HG02623 (cell line): ENCODE measurements around the gene CLCN7.

ENCODE experiments used
- ATAC-seq: cut with Tn5 transposase; IDR thresholded peaks from one replicate; pipeline ENCODE4 v1.9.1; 2021; ENCODE audit warnings: moderate library complexity; ENCODE audit not compliant: unreplicated experiment

CLCN7 gene

GRCh38 chr16:1464894-1465566 lies 9.8 kb downstream of the CLCN7 start:
- no peak for ATAC-seq

DNA sequence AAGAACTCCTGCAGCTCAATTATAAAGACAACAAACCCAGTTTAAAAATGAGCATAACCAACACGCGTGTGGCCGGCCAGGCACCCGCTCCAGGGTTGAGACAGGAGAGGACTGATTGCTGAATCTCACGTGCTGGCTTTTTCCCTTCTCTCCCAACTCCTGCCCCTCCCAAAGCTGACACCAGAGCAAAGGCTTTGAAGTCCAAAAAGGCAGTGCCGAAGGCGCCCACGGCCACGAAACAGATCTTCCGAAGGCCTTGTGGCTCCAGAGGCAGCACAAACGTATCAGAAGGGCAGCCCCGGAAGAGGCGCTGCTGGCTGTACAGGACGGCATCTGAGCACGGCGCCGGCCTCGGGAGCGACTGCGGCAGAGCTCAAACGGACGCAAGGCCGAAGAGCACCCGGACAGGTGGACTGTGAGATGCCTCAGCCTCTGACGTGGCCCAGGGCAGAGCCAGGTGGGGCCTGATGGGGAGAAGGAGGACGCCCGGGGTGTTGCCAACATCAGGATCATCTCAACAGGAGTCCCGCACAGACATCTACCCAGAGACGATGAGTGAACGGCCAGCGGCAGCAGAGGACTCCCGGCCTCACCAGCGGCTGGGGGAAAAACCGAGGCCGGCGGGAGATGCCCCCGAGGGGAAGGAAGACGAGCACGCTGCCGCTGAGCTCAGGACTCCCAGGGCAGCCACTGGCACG lies 10.5 kb downstream of the CLCN7 start:
- no peak for ATAC-seq

- ATAC-seq: no peak
These were observed 13.7 kb downstream of the CLCN7 start for GRCh38 chr16:1461146-1461545.

GRCh38 chr16:1460602-1461138 lies 14.2 kb downstream of the CLCN7 start:
- no peak for ATAC-seq

GRCh38 chr16:1459967-1460366 lies 14.9 kb downstream of the CLCN7 start:
- ATAC-seq: no peak

DNA sequence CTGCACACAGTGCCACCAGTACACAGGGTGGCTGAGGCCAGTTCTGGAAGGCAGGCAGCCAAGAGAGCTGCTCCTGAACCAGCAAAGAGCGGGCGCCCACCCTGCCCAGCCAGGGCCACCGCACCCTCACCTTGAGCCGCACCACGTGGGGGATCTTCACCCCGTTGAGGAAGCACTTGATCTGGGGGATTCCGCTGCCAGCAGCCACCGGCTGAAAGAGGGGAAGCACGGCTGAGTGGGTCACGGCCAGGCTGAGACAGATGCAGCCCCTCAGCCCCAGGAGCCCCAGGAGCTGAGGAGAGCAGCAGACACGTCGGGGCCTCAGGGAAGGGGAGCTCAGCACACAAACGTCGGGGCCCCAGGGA lies 15.9 kb downstream of the CLCN7 start:
- ATAC-seq: no peak

DNA sequence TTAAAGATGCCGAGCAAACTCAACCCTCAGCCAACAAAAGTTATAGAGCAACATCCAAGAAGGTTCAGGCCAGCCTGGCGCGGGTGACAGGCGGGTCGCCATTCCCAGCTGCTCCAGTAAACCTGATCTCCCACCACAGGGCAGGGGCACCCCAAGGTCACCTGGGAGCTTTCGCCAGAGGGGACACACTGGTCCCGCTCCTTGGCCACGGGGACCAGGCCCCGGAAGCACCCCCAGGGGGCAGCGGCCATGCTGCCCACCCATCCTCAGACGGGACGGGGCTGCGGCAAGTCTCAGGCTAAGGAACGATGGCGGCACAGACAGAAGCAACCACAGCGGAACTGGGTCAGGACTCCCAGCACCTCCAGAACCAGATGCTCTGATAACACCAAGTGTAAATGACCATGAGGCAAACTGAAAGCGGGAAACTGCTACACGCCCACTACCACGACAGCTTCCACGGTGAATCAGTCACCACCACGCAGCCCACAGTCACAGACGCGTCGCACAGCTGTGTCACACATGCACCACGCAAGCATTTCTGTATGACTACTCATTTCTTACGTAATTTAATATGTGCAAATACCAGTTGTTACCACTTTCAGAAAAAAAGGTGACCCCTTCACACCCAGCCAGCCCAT lies 16.4 kb downstream of the CLCN7 start:
- ATAC-seq: no peak

- ATAC-seq: no peak
These were observed 17.2 kb downstream of the CLCN7 start for GRCh38 chr16:1457489-1458245.

- no peak for ATAC-seq
These were observed 17.9 kb downstream of the CLCN7 start for GRCh38 chr16:1456951-1457350.

- ATAC-seq: no peak
These were observed 19.3 kb downstream of the CLCN7 start for GRCh38 chr16:1455190-1456171.

DNA sequence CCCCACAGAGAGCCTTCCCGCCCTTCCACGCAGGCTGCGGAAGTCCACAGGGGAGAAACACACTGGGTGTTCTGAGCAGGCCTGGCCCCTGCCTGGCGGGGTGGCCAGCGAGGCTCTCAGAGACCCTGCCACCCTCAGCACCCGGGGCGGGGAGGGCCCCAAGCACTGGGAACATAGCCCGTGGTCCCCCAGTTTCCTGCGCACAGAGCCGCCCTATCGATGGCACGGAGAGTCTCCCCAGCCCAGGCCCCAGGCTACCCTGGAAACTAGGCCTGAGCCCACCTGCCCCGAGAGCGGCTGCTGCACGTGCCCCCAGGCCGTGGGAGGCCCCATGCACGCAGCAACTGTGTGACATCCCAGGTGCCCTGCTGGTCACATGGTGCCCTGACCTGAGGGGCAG lies 20.3 kb downstream of the CLCN7 start:
- no peak for ATAC-seq

GRCh38 chr16:1453316-1453715 lies 21.5 kb downstream of the CLCN7 start:
- no peak for ATAC-seq

- ATAC-seq: no peak
These were observed 22.3 kb downstream of the CLCN7 start for GRCh38 chr16:1452530-1452929.

GRCh38 chr16:1451702-1452392 lies 23.0 kb downstream of the CLCN7 start:
- ATAC-seq: no peak

- no peak for ATAC-seq
These were observed 24.0 kb downstream of the CLCN7 start for GRCh38 chr16:1450841-1451240.

DNA sequence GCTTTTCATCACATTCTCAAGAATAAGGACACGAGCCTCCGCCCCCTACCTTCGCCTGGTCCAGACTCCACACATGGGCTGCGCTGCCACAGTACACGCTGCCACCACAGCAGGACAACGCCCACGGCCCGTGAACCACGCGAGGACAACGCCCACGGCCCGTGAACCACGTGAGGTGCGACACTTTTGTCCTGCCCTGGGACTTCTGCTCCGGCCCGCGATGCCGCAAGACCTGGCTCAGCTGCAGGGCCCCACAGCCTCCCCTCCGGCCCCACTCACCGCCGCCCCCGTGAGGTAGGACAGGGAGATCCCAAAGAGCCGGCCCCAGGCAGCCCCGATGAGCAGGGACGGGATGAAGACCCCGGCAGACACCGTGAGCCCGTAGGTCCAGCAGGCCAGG lies 24.6 kb downstream of the CLCN7 start:
- no peak for ATAC-seq

GRCh38 chr16:1449201-1449788 lies 25.5 kb downstream of the CLCN7 start:
- no peak for ATAC-seq

DNA sequence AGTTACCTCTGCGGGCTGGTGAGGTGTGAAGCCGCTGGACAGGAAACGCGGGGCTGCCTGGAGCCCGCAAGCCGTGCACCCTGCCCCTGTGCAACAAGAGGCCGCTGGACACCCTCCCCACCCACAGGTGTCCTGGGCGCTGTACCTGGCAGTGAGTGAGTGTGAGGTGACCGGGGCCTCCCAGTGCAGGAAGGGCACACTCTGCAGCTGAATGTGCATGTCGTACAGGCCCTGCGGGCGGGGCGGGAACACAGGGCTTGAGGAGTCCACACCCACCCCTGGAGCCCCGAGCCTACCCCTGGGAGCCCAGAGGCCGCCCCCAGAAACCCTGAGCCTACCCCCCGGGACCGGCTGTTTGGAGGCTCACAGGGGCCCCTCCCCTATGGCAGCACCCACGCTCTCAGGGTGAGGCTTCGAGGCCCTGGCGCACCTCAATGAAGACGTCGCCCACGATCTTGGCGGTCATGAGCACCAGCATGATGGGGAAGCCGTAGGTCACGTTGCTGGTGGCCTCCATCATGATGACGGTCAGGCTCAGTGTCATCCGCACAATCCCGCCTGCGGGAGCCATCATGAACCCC lies 26.2 kb downstream of the CLCN7 start:
- ATAC-seq: no peak

- ATAC-seq: no peak
These were observed 26.9 kb downstream of the CLCN7 start for GRCh38 chr16:1447965-1448364.
